Heart left ventricle (tissue), 16 donors: Measurements from ENCODE around the gene KLB. TPM values are rescaled to one million over a fixed set of nuclear protein-coding genes. Genes with fewer than 3 reads are reported as not detected.
"Not testable (repeated sequence)": the region's sequence is repeated elsewhere in the genome, so short reads cannot be mapped to it uniquely, and the experiment has no call there.

Experiments
- ATAC-seq, 4 donors: fragments of 200-7000 bp; cut with Tn5 transposase; one replicate each; pipeline ENCODE4 v1.9.1; 2020 to 2022; ENCODE audit warnings: moderate library complexity in 4 of 4, mild to moderate bottlenecking in 3 of 4, moderate number of reproducible peaks in 1 of 4
- DNase-seq, 5 donors: peaks; one replicate each; pipeline ENCODE4 v3.0.0-alpha.2; 2020
- H3K27ac ChIP-seq, 12 donors: fragments of 200-600 bp; sonication (generic) in 4 of 12; one replicate each; pipeline versions ENCODE4 v1.5.0 to v1.8.0; 2016 to 2022; ENCODE audit warnings: mild to moderate bottlenecking in 2 of 12
- H3K27me3 ChIP-seq, 9 donors: fragments of 200-600 bp; sonication (generic) in 2 of 9; one replicate each; pipeline versions ENCODE4 v1.5.1 to v1.8.0; 2016 to 2022; ENCODE audit warnings: mild to moderate bottlenecking in 3 of 9
- H3K36me3 ChIP-seq, 9 donors: fragments of 200-600 bp; sonication (generic) in 2 of 9; one replicate each; pipeline versions ENCODE4 v1.5.0 to v1.8.0; 2018 to 2022; ENCODE audit warnings: mild to moderate bottlenecking in 2 of 9
- H3K4me1 ChIP-seq, 12 donors: fragments of 200-600 bp; sonication (generic) in 4 of 12; one replicate each; pipeline versions ENCODE4 v1.5.0 to v1.8.0; 2016 to 2022; ENCODE audit warnings: mild to moderate bottlenecking in 3 of 12
- H3K4me3 ChIP-seq, 12 donors: fragments of 200-600 bp; sonication (generic) in 4 of 12; one replicate each; pipeline versions ENCODE4 v1.5.0 to v1.8.0; 2017 to 2022; ENCODE audit warnings: mild to moderate bottlenecking in 9 of 12, moderate library complexity in 4 of 12
- H3K9me3 ChIP-seq, 12 donors: fragments of 200-600 bp; sonication (generic) in 4 of 12; one replicate each; pipeline versions ENCODE4 v1.5.0 to v1.8.0; 2016 to 2022; ENCODE audit warnings: mild to moderate bottlenecking in 1 of 12
- POLR2A ChIP-seq, 2 donors: fragments of 450-650 bp; IDR thresholded peaks; one replicate each; pipeline ENCODE4 v1.6.1; 2017; ENCODE audit warnings: antibody characterized with exemption in 2 of 2, mild to moderate bottlenecking in 2 of 2, moderate library complexity in 2 of 2
- WGBS, 4 donors: extraction: QIAGEN DNeasy Blood & Tissue Kit in 2 of 4; methylation state at CpG; one replicate each; pipeline versions ENCODE4 v1.1.5 to v1.1.7; 2013 to 2018; 5-methylcytosine and 5-hydroxymethylcytosine counted together
- intact Hi-C, 10 donors: fragments of 100-400 bp; cut with DNase I; formaldehyde crosslinking; loops; one replicate each; pipeline versions ENCODE4 v1.11.1 to v1.14.2; 2022
- long read RNA-seq, 3 donors: library from polyadenylated mRNA; unstranded; transcript quantifications; one replicate each; pipeline ENCODE4 v2.0.0, GENCODE V29; 2020 to 2021
- polyA plus RNA-seq, 2 donors: library from polyadenylated mRNA; stranded (reverse); fragments of 200-250 nt; gene quantifications; one replicate each; pipeline ENCODE4 v1.2.3, GENCODE V29; 2013
- total RNA-seq, 9 donors: library from RNA; depleted of rRNA in 2 of 9; stranded (reverse); fragments of >200 nt in 2 of 9; fragmentation: NEBNext Ultra II Directional in 3 of 9; extraction: Animal tissue kit (Norgen Biotek cat#: 25700) in 3 of 9; gene quantifications; one replicate each; pipeline versions ENCODE4 v1.1.0 to v1.2.4, GENCODE V29; 2016 to 2023
- TF ChIP-seq, protein P1 (sequence below), 12 donors: fragments of 200-600 bp; sonication (generic) in 4 of 12; IDR thresholded peaks; one replicate each; pipeline versions ENCODE4 v1.5.0 to v1.8.0; 2018 to 2022; ENCODE audit warnings: antibody characterized with exemption in 12 of 12, mild to moderate bottlenecking in 5 of 12
- donor health status: ischemic (EF 13 %, LVEDD 7.1; RV severe dilation, severe dysfunction).
- donor health status: healthy with polysubstance abuse.
- donor health status: DM: no; HTN: yes; CAD: no.
- donor health status: DM: no; HTN: no; CAD: no.
- donor health status: ischemic (EF 25% LVEDD 6.9; RV normal size, moderate dysfunction).
- donor health status: ischemic (EF 25% LVEDD 5.7; RV mildly dilated, moderate dysfunction).
- donor health status: healthy.
- donor health status: DM: yes; HTN: yes; CAD: no.
- donor health status: ischemic (EF 35%, LVEDD 5.7; RV mildly dilated, moderate dysfunction).
- donor health status: nonischemic (EF 11% LVEDD 7.7; RV severe dilation, severe dysfunction).
- donor health status: DM: yes; HTN: yes; CAD: no.
- donor health status: PGD.
- donor health status: ischemic (EF 29% LVEDD 5.4; RV normal size, mild dysfunction).
- donor health status: nonischemic (EF 23%, LVEDD 6.1; RV moderate dilation, normal function).

Gene KLB
- total RNA-seq (1 to 10 TPM in 1 of 9 donors, under 1 TPM in 3, not detected in 5; 0.08 to 2.9 (median 0.25) TPM), polyA plus RNA-seq (under 1 TPM; 0.08 to 0.18 TPM)
- long read RNA-seq, donor 1: 0 reads
- long read RNA-seq, donor 2: 0 reads
- long read RNA-seq, donor 3: 0 reads

GRCh38 chr4:39406763-39407583, at the start of gene KLB:
Gene KLB, plus strand, starts transcription at chr4:39406930. Its CDS starts 20 bp downstream, at chr4:39406950.
- 37 to 47% (median 43%) methylated on average over 12 of the region's 12 CpGs for WGBS, 4 donors
- DNase-seq: no peak
- Histone ChIP-seq H3K27ac (no peak within 1 kb of the TSS), H3K36me3 (no peaks in the 10 kb centered on the region), H3K4me1 (no peaks in the 10 kb centered on the region), H3K9me3 (no peaks in the 10 kb centered on the region), H3K27me3 (peaks cover 0 to 9% (median 0%) of the 10 kb centered on the region in 9 donors), H3K4me3 (no peak within 1 kb of the TSS)
- TF ChIP-seq, protein P1, sequence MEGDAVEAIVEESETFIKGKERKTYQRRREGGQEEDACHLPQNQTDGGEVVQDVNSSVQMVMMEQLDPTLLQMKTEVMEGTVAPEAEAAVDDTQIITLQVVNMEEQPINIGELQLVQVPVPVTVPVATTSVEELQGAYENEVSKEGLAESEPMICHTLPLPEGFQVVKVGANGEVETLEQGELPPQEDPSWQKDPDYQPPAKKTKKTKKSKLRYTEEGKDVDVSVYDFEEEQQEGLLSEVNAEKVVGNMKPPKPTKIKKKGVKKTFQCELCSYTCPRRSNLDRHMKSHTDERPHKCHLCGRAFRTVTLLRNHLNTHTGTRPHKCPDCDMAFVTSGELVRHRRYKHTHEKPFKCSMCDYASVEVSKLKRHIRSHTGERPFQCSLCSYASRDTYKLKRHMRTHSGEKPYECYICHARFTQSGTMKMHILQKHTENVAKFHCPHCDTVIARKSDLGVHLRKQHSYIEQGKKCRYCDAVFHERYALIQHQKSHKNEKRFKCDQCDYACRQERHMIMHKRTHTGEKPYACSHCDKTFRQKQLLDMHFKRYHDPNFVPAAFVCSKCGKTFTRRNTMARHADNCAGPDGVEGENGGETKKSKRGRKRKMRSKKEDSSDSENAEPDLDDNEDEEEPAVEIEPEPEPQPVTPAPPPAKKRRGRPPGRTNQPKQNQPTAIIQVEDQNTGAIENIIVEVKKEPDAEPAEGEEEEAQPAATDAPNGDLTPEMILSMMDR (IDR thresholded peaks at IDR 0.05): no peak
- no peak for TF ChIP-seq POLR2A (IDR thresholded peaks at IDR 0.05)
- intact Hi-C loops: no loop called here
- no peak for ATAC-seq

- H3K27me3 ChIP-seq: no peaks in the 10 kb centered on the region
- 80 to 95% (median 88%) methylated on average over 1 of the region's 1 CpG for WGBS, 4 donors
- no peak overlapping the region for H3K4me3 ChIP-seq
- peak overlapping the region in 2 of 12 donors; percentile 3 to 54 for H3K27ac ChIP-seq
- H3K4me1 ChIP-seq: peaks cover 0 to 44% (median 9%) of the 10 kb centered on the region in 12 donors
- intact Hi-C loops: no loop called here
- DNase-seq (no peak), ATAC-seq (no peak)
- no peaks in the 10 kb centered on the region for H3K36me3 ChIP-seq
- TF ChIP-seq, protein P1 (IDR thresholded peaks at IDR 0.05): no peak
- no peak for TF ChIP-seq POLR2A (IDR thresholded peaks at IDR 0.05)
- H3K9me3 ChIP-seq: no peaks in the 10 kb centered on the region
Measured at GRCh38 chr4:39357002-39357401, 49.7 kb upstream of the KLB start.

DNA sequence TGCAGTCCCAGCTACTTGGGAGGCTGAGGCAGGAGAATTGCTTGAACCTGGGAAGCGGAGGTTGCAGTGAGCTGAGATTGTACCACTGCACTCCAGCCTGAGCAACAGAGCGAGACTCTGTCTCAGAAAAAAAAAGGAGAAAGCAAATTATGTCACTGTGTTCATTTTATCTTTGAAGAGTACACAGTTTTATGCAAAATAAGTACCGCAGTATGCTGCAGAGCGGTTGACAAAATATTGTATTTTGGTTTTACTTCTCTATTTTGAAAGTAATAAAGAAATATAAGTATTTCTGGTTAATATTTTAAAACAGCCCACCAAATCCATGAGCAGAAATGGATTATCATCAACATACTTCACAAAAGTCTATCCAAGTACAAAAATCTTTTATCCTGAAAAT, 46.1 kb upstream of the KLB start:
- not testable (repeated sequence) for ATAC-seq, H3K36me3 ChIP-seq, H3K9me3 ChIP-seq, H3K4me3 ChIP-seq, H3K27me3 ChIP-seq, DNase-seq, H3K27ac ChIP-seq
- 93 to 97% (median 95%) methylated on average over 4 of the region's 4 CpGs for WGBS, 4 donors
- intact Hi-C loops: loop anchor here in 2 of 10 donors (10.0 kb wide), 2 partner anchors 94 to 274 kb away; partner anchors contain the start of genes LIAS (in 1 of the 2), RPL9 (in 1 of the 2) and SMIM14 (in 1 of the 2)
- H3K4me1 ChIP-seq: peaks cover 0 to 40% (median 14%) of the 10 kb centered on the region in 12 donors

DNA sequence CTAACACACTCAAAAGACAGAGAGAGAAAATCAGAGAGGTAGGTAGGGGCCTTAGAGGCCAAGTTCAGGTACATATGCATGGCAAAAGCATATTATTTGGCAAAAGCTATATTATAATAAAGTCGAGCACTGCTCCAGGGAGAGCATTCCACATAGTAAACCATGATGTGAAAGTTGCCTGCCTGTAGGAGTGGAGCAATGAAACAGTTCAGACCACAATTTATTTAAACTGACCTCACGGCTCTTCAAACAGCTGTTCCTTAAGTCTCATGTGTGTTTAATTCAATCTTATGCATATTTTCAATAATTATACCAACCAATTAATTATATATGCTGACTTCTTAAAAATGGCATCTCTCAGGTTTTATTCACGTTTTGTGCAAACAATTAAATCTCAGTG, 43.9 kb upstream of the KLB start:
- ATAC-seq (no peak), DNase-seq (no peak)
- H3K4me1 ChIP-seq: peaks cover 0 to 28% (median 15%) of the 10 kb centered on the region in 12 donors
- intact Hi-C loops: loop anchor here in 2 of 10 donors (10.0 kb wide), 2 partner anchors 92 to 272 kb away; partner anchors contain the start of genes LIAS (in 1 of the 2), RPL9 (in 1 of the 2) and SMIM14 (in 1 of the 2)
- H3K4me3 ChIP-seq: no peak overlapping the region
- 71 to 79% (median 75%) methylated on average over 3 of the region's 3 CpGs for WGBS, 4 donors
- TF ChIP-seq POLR2A (IDR thresholded peaks at IDR 0.05): no peak
- TF ChIP-seq, protein P1 (IDR thresholded peaks at IDR 0.05): no peak
- no peak overlapping the region for H3K27ac ChIP-seq
- no peaks in the 10 kb centered on the region for H3K9me3 ChIP-seq
- no peaks in the 10 kb centered on the region for H3K27me3 ChIP-seq
- H3K36me3 ChIP-seq: no peaks in the 10 kb centered on the region
